SK-N-SH treated with all-trans-retinoic acid at 6 μM for 48 hours (cell line): Measurements from ENCODE around the gene RPP40.

Experiments used
- ARNTL ChIP-seq: fragments of 450-650 bp; formaldehyde crosslinking; IDR thresholded peaks from 2 replicates; pipeline ENCODE4 v1.5.0; 2020; ENCODE audit warnings: low read depth, mild to moderate bottlenecking, moderate library complexity, borderline replicate concordance
- CSRNP3 ChIP-seq: fragments of 250-450 bp; sonication (Bioruptor Pico); IDR thresholded peaks from 2 replicates; pipeline ENCODE4 v1.5.1; 2021; ENCODE audit warnings: mild to moderate bottlenecking, moderate library complexity
- ESRRG ChIP-seq: fragments of 250-450 bp; sonication (Bioruptor Pico); IDR thresholded peaks from 2 replicates; pipeline ENCODE4 v1.6.1; 2021; ENCODE audit warnings: mild to moderate bottlenecking
- GLIS3 ChIP-seq: fragments of 250-450 bp; sonication (Bioruptor Pico); IDR thresholded peaks from 2 replicates; pipeline ENCODE4 v1.5.0; 2020; ENCODE audit warnings: mild to moderate bottlenecking, moderate library complexity
- PPARA ChIP-seq: fragments of 250-450 bp; sonication (Bioruptor Pico); IDR thresholded peaks from 2 replicates; pipeline ENCODE4 v1.5.0; 2020; ENCODE audit warnings: mild to moderate bottlenecking, borderline replicate concordance
- RARB ChIP-seq: fragments of 250-450 bp; sonication (Bioruptor Pico); IDR thresholded peaks from 2 replicates; pipeline ENCODE4 v1.8.0; 2021; ENCODE audit warnings: mild to moderate bottlenecking, moderate library complexity
- SNAI2 ChIP-seq: fragments of 250-450 bp; sonication (Bioruptor Pico); IDR thresholded peaks from 2 replicates; pipeline ENCODE4 v1.5.0; 2020; ENCODE audit warnings: mild to moderate bottlenecking, moderate library complexity
- ZC3H10 ChIP-seq: fragments of 250-450 bp; sonication (Bioruptor Pico); IDR thresholded peaks from 2 replicates; pipeline ENCODE4 v1.5.1; 2021; ENCODE audit warnings: mild to moderate bottlenecking, moderate library complexity
- ZFP3 ChIP-seq: fragments of 250-450 bp; sonication (Bioruptor Pico); IDR thresholded peaks from 2 replicates; pipeline ENCODE4 v1.5.0; 2020; ENCODE audit warnings: mild to moderate bottlenecking, moderate library complexity
- ZNF565 ChIP-seq: fragments of 450-650 bp; formaldehyde crosslinking; conservative IDR thresholded peaks from 2 replicates; pipeline ENCODE4 v1.5.0; 2020; ENCODE audit warnings: low read depth, mild to moderate bottlenecking, moderate library complexity
- ZNF70 ChIP-seq: fragments of 450-650 bp; formaldehyde crosslinking; IDR thresholded peaks from 2 replicates; pipeline ENCODE4 v1.5.0; 2020; ENCODE audit warnings: mild to moderate bottlenecking, moderate library complexity
- ZNF8 ChIP-seq: fragments of 450-650 bp; formaldehyde crosslinking; IDR thresholded peaks from 2 replicates; pipeline ENCODE4 v1.5.0; 2020; ENCODE audit warnings: mild to moderate bottlenecking, moderate library complexity
- TF ChIP-seq, protein P1 (sequence below): fragments of 250-450 bp; sonication (Bioruptor Pico); IDR thresholded peaks from 2 replicates; pipeline ENCODE4 v1.5.1; 2020; ENCODE audit warnings: low read depth, mild to moderate bottlenecking, moderate library complexity

DNA sequence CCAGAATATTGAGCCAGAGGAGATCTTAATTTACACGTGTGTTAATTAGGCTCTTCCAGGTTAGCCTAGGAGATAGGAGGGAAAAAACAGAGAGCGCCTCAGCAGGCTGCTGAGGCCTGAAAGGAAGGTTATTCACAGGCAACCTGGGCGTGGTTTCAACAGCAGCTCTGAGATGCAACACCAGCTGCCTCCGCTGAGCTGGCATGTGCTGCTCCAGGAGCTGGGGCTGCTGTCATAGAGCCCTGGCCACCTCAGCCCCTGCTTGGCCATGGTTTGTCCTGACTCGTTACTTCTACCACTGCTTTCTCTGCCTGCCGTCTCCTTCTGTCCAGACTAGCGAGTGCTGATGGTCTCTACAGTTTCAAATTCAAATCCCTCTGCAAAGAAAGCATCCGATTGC lies 32.4 kb upstream of the RPP40 start:
- no peak for TF ChIP-seq ARNTL
- TF ChIP-seq ZFP3 (CRISPR knock-in tag) = no peak
- no peak for TF ChIP-seq CSRNP3 (CRISPR knock-in tag)
- TF ChIP-seq, protein P1, sequence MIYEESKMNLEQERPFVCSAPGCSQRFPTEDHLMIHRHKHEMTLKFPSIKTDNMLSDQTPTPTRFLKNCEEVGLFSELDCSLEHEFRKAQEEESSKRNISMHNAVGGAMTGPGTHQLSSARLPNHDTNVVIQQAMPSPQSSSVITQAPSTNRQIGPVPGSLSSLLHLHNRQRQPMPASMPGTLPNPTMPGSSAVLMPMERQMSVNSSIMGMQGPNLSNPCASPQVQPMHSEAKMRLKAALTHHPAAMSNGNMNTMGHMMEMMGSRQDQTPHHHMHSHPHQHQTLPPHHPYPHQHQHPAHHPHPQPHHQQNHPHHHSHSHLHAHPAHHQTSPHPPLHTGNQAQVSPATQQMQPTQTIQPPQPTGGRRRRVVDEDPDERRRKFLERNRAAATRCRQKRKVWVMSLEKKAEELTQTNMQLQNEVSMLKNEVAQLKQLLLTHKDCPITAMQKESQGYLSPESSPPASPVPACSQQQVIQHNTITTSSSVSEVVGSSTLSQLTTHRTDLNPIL = no peak
- no peak for TF ChIP-seq SNAI2 (CRISPR knock-in tag)
- TF ChIP-seq RARB (CRISPR knock-in tag) = no peak
- TF ChIP-seq ESRRG (CRISPR knock-in tag) = no peak
- TF ChIP-seq ZNF8 (CRISPR knock-in tag) = no peak
- no peak for TF ChIP-seq PPARA (CRISPR knock-in tag)
- TF ChIP-seq ZNF565 = no peak
- TF ChIP-seq ZC3H10 (CRISPR knock-in tag) = no peak
- no peak for TF ChIP-seq GLIS3 (CRISPR knock-in tag)
- TF ChIP-seq ZNF70 (CRISPR knock-in tag) = no peak
